BJ (cell line): ENCODE results near the gene SNCA. TPM values are rescaled to one million over a fixed set of nuclear protein-coding genes. Genes with fewer than 3 reads are reported as not detected.

Experiments
- CTCF ChIA-PET: fragments of 350-600 bp; formaldehyde crosslinking; extraction: SDS; loops from one replicate; lab custom pipeline; 2021; ENCODE audit warnings: antibody characterized with exemption, inconsistent platforms; lab: Yijun Ruan, JAX
- POLR2A ChIA-PET: fragments of 300-600 bp; sonication (Branson Sonifier 250); formaldehyde crosslinking; extraction: SDS; loops from one replicate; lab custom pipeline; 2021; ENCODE audit warnings: antibody characterized with exemption; lab: Charles Lee
- DNase-seq: peaks from one replicate; pipeline ENCODE4 v3.0.0-alpha.2; 2011; ENCODE audit warnings: low read depth
- H3K27me3 ChIP-seq: 2 replicates; pipeline ENCODE4 v1.6.0; 2011; ENCODE audit warnings: low read length; ENCODE audit not compliant: control insufficient read depth, insufficient read depth
- H3K36me3 ChIP-seq: 2 replicates; pipeline ENCODE4 v1.5.1; 2011; ENCODE audit warnings: low read length; ENCODE audit not compliant: control insufficient read depth, insufficient read depth
- H3K4me3 ChIP-seq: 2 replicates; pipeline ENCODE4 v1.5.1; 2011; ENCODE audit warnings: low read depth, mild to moderate bottlenecking, control low read depth, low read length
- CTCF ChIP-seq: IDR thresholded peaks from 2 replicates; pipeline ENCODE4 v1.5.1; 2011; ENCODE audit warnings: low read depth, mild to moderate bottlenecking, control low read depth, inconsistent platforms, low read length, moderate library complexity; ENCODE audit not compliant: insufficient read depth
- polyA minus RNA-seq: library from RNA; depleted of rRNA, polyadenylated mRNA; stranded (reverse); fragments of >200 nt; gene quantifications from 2 replicates; pipeline ENCODE4 v1.2.3, GENCODE V29; 2011; rRNA and poly(A)+ RNA removed
- polyA plus RNA-seq: library from polyadenylated mRNA; depleted of rRNA; stranded (reverse); fragments of >200 nt; gene quantifications from 2 replicates; pipeline ENCODE4 v1.2.3, GENCODE V29; 2011; rRNA removed

Gene SNCA
- polyA plus RNA-seq, result 0.18 and 0.50 TPM in 2 replicates
- not detected in 2 replicates for polyA minus RNA-seq

- no peak for DNase-seq
- Histone ChIP-seq H3K36me3 (no peaks in the 10 kb centered on the region), H3K4me3 (peak within 1 kb of the TSS; percentile 52), H3K27me3 (peaks cover 30% of the 10 kb centered on the region)
- ChIA-PET CTCF (no interaction called here), POLR2A (no interaction called here)
- no peak for TF ChIP-seq CTCF
Measured at GRCh38 chr4:89836897-89837384, at the start of gene SNCA. Gene SNCA (minus strand): TSS chr4:89837161. CDS start chr4:89835667, 1,494 bp downstream.

GRCh38 chr4:89879215-89879614 lies 42.3 kb upstream of the SNCA start:
- no peak for TF ChIP-seq CTCF
- H3K27me3 ChIP-seq, result no peaks in the 10 kb centered on the region
- no peak overlapping the region for H3K4me3 ChIP-seq
- CTCF ChIA-PET, result interaction anchor here (0.8 to 1.0 kb wide), 3 partner anchors 9 to 222 kb away, joined by 3 to 4 read pairs (median 3); no protein-coding TSS in a partner anchor
- POLR2A ChIA-PET, result no interaction called here
- DNase-seq, result no peak
- H3K36me3 ChIP-seq, result no peaks in the 10 kb centered on the region

DNA sequence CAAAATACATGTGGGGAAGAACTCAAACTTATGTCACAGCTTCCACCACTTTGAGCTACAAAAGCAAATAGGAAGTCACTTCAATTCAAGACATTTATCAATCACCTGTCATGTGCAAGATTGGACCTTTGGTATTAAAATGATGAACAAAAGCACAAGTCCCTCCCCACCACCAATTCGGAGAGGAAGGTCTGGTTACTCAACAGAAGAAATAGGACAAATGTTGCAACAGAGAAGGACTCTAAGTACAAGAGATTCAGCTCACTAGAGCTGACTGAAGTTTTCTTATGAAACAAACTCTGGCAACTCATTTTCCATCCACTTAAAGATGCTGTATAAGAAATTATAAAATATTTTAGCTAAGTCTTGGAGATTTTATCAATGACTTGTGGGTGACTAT lies 41.6 kb upstream of the SNCA start:
- POLR2A ChIA-PET, result no interaction called here
- Histone ChIP-seq H3K4me3 (no peak overlapping the region), H3K27me3 (no peaks in the 10 kb centered on the region), H3K36me3 (no peaks in the 10 kb centered on the region)
- no peak for TF ChIP-seq CTCF
- DNase-seq, result no peak
- CTCF ChIA-PET, result interaction anchor here (0.7 to 1.8 kb wide), 6 partner anchors 10 to 393 kb away, joined by 3 to 5 read pairs (median 4); no protein-coding TSS in a partner anchor

- POLR2A ChIA-PET, result no interaction called here
- TF ChIP-seq CTCF, result no peak
- DNase-seq, result no peak
- CTCF ChIA-PET, result interaction anchor here (1.4 kb wide), 1 partner anchor 219 kb away, joined by 6 read pairs; no protein-coding TSS in a partner anchor
- Histone ChIP-seq H3K36me3 (no peaks in the 10 kb centered on the region), H3K27me3 (no peaks in the 10 kb centered on the region), H3K4me3 (no peak overlapping the region)
Measured at GRCh38 chr4:89876548-89876947, 39.6 kb upstream of the SNCA start.

DNA sequence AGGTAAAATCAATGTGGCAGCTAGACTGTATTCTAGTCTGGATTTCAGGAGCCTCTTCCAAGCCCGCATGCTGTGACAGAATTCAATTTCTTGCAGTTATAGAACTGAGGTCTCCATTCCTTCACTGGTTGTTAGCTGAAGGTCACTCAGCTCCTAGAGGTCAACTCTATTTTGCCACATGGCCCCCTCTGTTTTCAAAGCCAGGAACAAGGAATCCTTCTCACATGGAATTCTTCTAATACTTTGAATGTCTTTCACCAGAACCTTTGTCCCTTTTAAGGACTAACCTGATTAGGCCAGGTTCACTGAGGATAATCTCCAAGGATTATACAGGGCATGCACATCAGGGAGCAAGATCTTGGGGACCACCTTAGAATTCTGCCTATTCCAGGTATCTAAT lies 34.2 kb upstream of the SNCA start:
- ChIA-PET CTCF (interaction anchor here (0.7 to 3.6 kb wide), 2 partner anchors 212 to 214 kb away, joined by 3 to 19 read pairs; no protein-coding TSS in a partner anchor), POLR2A (no interaction called here)

More for the DNA sequence above, 34.2 kb upstream of the SNCA start:
- DNase-seq, result no peak
- H3K36me3 ChIP-seq, result no peaks in the 10 kb centered on the region
- H3K4me3 ChIP-seq, result no peak overlapping the region
- TF ChIP-seq CTCF, result no peak
- no peaks in the 10 kb centered on the region for H3K27me3 ChIP-seq
